Liver (tissue), 9 donors: Measurements from ENCODE around the gene CNST. TPM values are rescaled to one million over a fixed set of nuclear protein-coding genes. Genes with fewer than 3 reads are reported as not detected.

Experiments
- DNase-seq: peaks from one replicate; pipeline ENCODE4 v3.0.0-alpha.2; 2017; ENCODE audit warnings: low spot score
- H3K27ac ChIP-seq, 2 donors: one replicate each; pipeline ENCODE4 v1.7.0; 2013; ENCODE audit warnings: inconsistent platforms in 2 of 2, low read length in 2 of 2, control low read depth in 1 of 2, low read depth in 1 of 2, mild to moderate bottlenecking in 1 of 2
- H3K27me3 ChIP-seq, 4 donors: one replicate each; pipeline versions ENCODE4 v1.6.1 to v1.7.0; 2013; ENCODE audit warnings: low read length in 3 of 4, inconsistent platforms in 1 of 4, mild to moderate bottlenecking in 1 of 4, moderate library complexity in 1 of 4; ENCODE audit not compliant: control insufficient read depth in 4 of 4, insufficient read depth in 4 of 4
- H3K36me3 ChIP-seq, 4 donors: one replicate each; pipeline versions ENCODE4 v1.6.1 to v1.7.0; 2013; ENCODE audit warnings: low read length in 3 of 4, mild to moderate bottlenecking in 3 of 4, low read depth in 1 of 4, moderate library complexity in 1 of 4; ENCODE audit not compliant: control insufficient read depth in 4 of 4, insufficient read depth in 3 of 4
- H3K4me1 ChIP-seq, 4 donors: one replicate each; pipeline versions ENCODE4 v1.6.1 to v1.7.0; 2013; ENCODE audit warnings: low read length in 3 of 4, mild to moderate bottlenecking in 3 of 4, moderate library complexity in 1 of 4; ENCODE audit not compliant: control insufficient read depth in 4 of 4, insufficient read depth in 4 of 4
- H3K4me3 ChIP-seq, 3 donors: one replicate each; pipeline versions ENCODE4 v1.6.1 to v1.7.0; 2013; ENCODE audit warnings: low read length in 3 of 3, control low read depth in 1 of 3, low read depth in 1 of 3, mild to moderate bottlenecking in 1 of 3
- H3K9ac ChIP-seq, 2 donors: one replicate each; pipeline ENCODE4 v1.7.0; 2013; ENCODE audit warnings: low read length in 2 of 2, mild to moderate bottlenecking in 2 of 2, moderate library complexity in 2 of 2, control low read depth in 1 of 2, low read depth in 1 of 2
- H3K9me3 ChIP-seq, 4 donors: one replicate each; pipeline versions ENCODE4 v1.6.1 to v1.7.0; 2013; ENCODE audit warnings: low read length in 3 of 4; ENCODE audit not compliant: control insufficient read depth in 4 of 4
- CTCF ChIP-seq: fragments of 150-350 bp; IDR thresholded peaks from 2 replicates; pipeline ENCODE4 v1.5.1; 2017; ENCODE audit warnings: improper control_type of control experiment, low read depth, low read length; ENCODE audit not compliant: missing input control
- EGR1 ChIP-seq, 2 donors: IDR thresholded peaks; 2 replicates each; pipeline ENCODE4 v1.6.1; 2016 to 2018; ENCODE audit warnings: antibody characterized with exemption in 2 of 2, low read depth in 2 of 2
- HNF4A ChIP-seq, 2 donors: conservative IDR thresholded peaks; 2 replicates each; pipeline ENCODE4 v1.6.1; 2016; ENCODE audit warnings: antibody characterized with exemption in 2 of 2, mild to moderate bottlenecking in 2 of 2
- JUND ChIP-seq, 2 donors: IDR thresholded peaks; 2 replicates each; pipeline ENCODE4 v1.6.1; 2016; ENCODE audit warnings: antibody characterized with exemption in 2 of 2
- RAD21 ChIP-seq, 2 donors: IDR thresholded peaks; 2 replicates each; pipeline ENCODE4 v1.6.1; 2016; ENCODE audit warnings: antibody characterized with exemption in 2 of 2, mild to moderate bottlenecking in 2 of 2
- SP1 ChIP-seq: IDR thresholded peaks from 2 replicates; pipeline ENCODE4 v1.6.1; 2018; ENCODE audit warnings: antibody characterized with exemption, mild to moderate bottlenecking
- TAF1 ChIP-seq: conservative IDR thresholded peaks from 2 replicates; pipeline ENCODE4 v1.6.1; 2016; ENCODE audit warnings: antibody characterized with exemption, mild to moderate bottlenecking
- YY1 ChIP-seq: IDR thresholded peaks from 2 replicates; pipeline ENCODE4 v1.6.1; 2016; ENCODE audit warnings: antibody characterized with exemption, mild to moderate bottlenecking
- ZBTB33 ChIP-seq: IDR thresholded peaks from 2 replicates; pipeline ENCODE4 v1.6.1; 2016; ENCODE audit warnings: antibody characterized with exemption
- WGBS: extraction: QIAGEN DNeasy Blood & Tissue Kit; methylation state at CpG from one replicate; pipeline ENCODE4 v1.1.7; 2013; 5-methylcytosine and 5-hydroxymethylcytosine counted together
- polyA plus RNA-seq, 2 donors: library from polyadenylated mRNA; stranded (reverse) in 1 of 2; unstranded in 1 of 2; fragments of 200-250 nt in 1 of 2; fragments of >200 nt in 1 of 2; fragmentation: Nextera tagmentation in 1 of 2; extraction: Ambion mirVana in 1 of 2; gene quantifications; one replicate each; pipeline versions ENCODE4 v1.2.1 to v1.2.3, GENCODE V29; 2013 to 2015
- total RNA-seq, 2 donors: library from RNA; depleted of rRNA; stranded (reverse); fragments of >200 nt; gene quantifications; one replicate each; pipeline ENCODE4 v1.2.3, GENCODE V29; 2014
- donor health status: healthy.
- donor health status: healthy.
- donor health status: healthy.
- donor health status: healthy.
- donor health status: healthy.

Gene CNST
- total and polyA plus RNA-seq, 4 donors = 6.1 to 36.3 (median 12.1) TPM

- no peak overlapping the region for H3K4me3 ChIP-seq
- no peak for DNase-seq
- no peak overlapping the region for H3K9ac ChIP-seq
- H3K27ac ChIP-seq = no peak overlapping the region
- WGBS = 85% methylated on average over 3 of the region's 3 CpGs
- H3K36me3 ChIP-seq = peaks cover 0 to 7% (median 6%) of the 10 kb centered on the region in 4 donors
- no peaks in the 10 kb centered on the region for H3K4me1 ChIP-seq
- no peaks in the 10 kb centered on the region for H3K27me3 ChIP-seq
- TF ChIP-seq SP1 = no peak
- no peak for TF ChIP-seq JUND (IDR thresholded peaks at IDR 0.05)
- no peak for TF ChIP-seq YY1
- no peaks in the 10 kb centered on the region for H3K9me3 ChIP-seq
These were observed 51.5 kb downstream of the CNST start for GRCh38 chr1:246617768-246618167.

GRCh38 chr1:246618240-246618808 lies 52.1 kb downstream of the CNST start:
- no peaks in the 10 kb centered on the region for H3K27me3 ChIP-seq
- H3K4me3 ChIP-seq = no peak overlapping the region
- no peak overlapping the region for H3K9ac ChIP-seq
- 88% methylated on average over 4 of the region's 4 CpGs for WGBS
- H3K9me3 ChIP-seq = no peaks in the 10 kb centered on the region
- no peak for DNase-seq
- peaks cover 0 to 7% (median 6%) of the 10 kb centered on the region in 4 donors for H3K36me3 ChIP-seq
- no peak for TF ChIP-seq HNF4A (conservative IDR thresholded peaks at IDR 0.05)
- no peak for TF ChIP-seq TAF1
- no peak for TF ChIP-seq YY1
- no peak for TF ChIP-seq EGR1 (IDR thresholded peaks at IDR 0.05; ENCODE audit: low read depth in 2 of 2)
- no peaks in the 10 kb centered on the region for H3K4me1 ChIP-seq
- H3K27ac ChIP-seq = no peak overlapping the region

GRCh38 chr1:246622035-246622652 lies 55.9 kb downstream of the CNST start:
- no peak for DNase-seq
- 76% methylated on average over 8 of the region's 8 CpGs for WGBS
- no peak overlapping the region for H3K4me3 ChIP-seq
- H3K27me3 ChIP-seq = no peaks in the 10 kb centered on the region
- no peak overlapping the region for H3K9ac ChIP-seq
- no peaks in the 10 kb centered on the region for H3K4me1 ChIP-seq
- no peak overlapping the region for H3K27ac ChIP-seq
- TF ChIP-seq CTCF (no peak), HNF4A (conservative IDR thresholded peaks at IDR 0.05) (no peak)
- H3K36me3 ChIP-seq = peaks cover 0 to 18% (median 13%) of the 10 kb centered on the region in 4 donors
- no peaks in the 10 kb centered on the region for H3K9me3 ChIP-seq

- H3K27ac ChIP-seq = no peak overlapping the region
- WGBS = 77% methylated on average over 5 of the region's 5 CpGs
- no peak for DNase-seq
These were observed 57.8 kb downstream of the CNST start for GRCh38 chr1:246624091-246624490.

More at GRCh38 chr1:246624091-246624490, 57.8 kb downstream of the CNST start:
- H3K27me3 ChIP-seq = no peaks in the 10 kb centered on the region
- H3K4me1 ChIP-seq = no peaks in the 10 kb centered on the region
- no peaks in the 10 kb centered on the region for H3K9me3 ChIP-seq
- H3K36me3 ChIP-seq = peaks cover 2 to 23% (median 17%) of the 10 kb centered on the region in 4 donors
- H3K4me3 ChIP-seq = no peak overlapping the region
- TF ChIP-seq EGR1 (IDR thresholded peaks at IDR 0.05; ENCODE audit: low read depth in 2 of 2) = no peak
- TF ChIP-seq RAD21 (IDR thresholded peaks at IDR 0.05) = no peak
- TF ChIP-seq ZBTB33 = no peak
- no peak overlapping the region for H3K9ac ChIP-seq
